Measurements from ENCODE around the gene KIF1A.

The KIF1A gene

DNA sequence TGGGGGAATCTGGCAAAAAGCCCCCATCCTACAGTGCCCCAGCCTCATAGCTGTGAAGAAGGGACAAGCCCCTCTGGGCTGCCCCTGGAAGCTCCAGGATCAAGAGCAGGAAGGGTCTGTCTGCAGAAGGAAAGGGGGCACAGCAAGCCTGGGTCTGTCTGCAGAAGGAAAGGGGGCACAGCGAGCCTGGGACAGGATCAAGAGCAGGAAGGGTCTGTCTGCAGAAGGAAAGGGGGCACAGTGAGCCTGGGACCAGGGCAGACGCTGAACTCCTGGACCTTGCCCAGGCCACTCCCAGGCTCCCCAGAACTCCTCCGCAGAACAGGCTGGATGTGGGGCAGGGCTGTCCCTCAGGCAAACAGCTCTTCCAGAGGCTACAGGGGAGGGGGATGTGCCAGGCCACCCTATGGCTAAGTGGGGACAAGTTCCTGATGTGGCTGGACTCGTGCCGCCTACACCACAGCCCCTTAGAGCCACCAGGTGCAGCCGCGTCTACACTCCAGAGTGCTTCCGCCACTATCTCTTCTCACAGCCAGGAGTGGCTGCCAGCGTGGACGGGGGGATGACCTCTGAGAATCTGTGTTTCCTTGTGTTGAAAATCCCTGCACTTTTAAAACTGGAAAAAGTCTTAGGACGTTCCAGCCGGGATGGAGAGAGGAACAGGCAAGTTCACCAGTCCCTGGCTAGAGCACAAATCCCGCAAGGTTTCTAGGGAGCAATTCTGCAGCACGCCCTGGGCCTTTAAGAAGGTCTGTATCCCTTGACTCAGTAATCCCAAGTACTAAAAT is 20.8 kb downstream of the KIF1A start:
- DNase-seq (ENCODE audit: low read depth in 2 of 2) = no peak

DNA sequence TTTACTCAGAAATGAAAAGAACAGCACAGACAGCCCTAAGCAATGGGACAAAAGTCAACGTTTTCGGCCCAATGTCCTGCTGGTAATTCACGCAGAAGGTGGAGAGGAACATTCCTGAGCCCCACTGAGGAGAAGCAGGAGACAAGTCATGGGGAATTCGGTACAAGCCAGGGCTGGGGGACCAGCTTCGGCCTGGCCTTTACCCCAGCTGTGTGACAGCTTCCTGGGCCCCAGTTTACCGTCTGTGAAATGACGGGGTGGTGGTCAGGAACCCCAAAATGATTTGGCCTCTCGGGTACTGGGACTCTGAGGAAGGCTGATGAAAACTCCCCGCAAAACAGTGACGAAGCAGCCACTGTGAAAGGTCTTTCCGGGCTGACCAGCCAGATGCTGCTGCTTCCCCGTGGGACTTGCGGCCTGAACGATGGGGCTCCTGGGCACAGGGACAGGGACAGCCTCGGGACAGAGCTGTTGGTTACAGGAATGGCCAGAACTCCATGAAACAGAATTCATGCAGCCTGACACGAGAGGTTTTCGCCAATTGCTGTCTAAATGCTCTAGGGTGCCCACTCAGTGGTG is 21.6 kb downstream of the KIF1A start:
- no peak for DNase-seq (ENCODE audit: low read depth in 2 of 2)

DNA sequence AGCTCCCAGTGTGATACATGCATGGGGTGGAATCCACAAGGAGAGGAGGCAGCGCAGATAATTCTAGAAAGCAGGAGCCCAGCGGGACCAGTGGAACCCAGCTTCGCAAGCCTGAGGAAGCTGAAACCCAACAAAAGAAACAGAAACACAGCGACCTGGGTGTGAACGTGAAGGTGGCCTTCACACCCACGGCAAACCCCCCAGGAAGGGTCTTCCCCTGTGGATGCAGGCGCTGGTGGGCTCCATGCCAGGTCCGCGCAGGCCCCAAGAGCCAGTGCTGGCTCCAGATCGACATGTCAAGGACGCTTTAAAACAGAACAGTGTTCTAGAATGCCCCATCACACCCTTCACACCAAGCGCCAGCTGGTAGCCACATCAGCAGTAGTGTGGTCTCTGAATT is 22.1 kb downstream of the KIF1A start:
- no peak for DNase-seq (ENCODE audit: low read depth in 2 of 2)

DNA sequence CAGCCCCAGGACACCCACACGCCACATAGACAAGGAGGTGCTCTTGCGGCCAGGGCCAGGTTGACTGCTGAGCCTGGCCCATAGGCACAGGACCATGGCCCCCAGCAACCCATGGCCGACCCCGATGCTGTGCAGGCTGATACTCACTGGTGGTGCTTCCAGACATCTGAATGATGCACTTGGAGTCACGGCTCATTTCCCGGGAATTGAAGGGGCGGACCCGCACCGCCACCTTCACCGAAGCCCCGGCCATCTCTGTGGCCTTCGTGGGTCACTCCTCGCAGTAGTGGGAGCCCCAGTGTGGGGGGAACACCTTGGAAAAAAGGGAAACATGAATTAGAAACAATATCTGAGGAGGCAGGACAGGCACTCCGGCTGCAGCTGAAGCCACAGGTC is 22.5 kb downstream of the KIF1A start:
- no peak for DNase-seq (ENCODE audit: low read depth in 2 of 2)

DNA sequence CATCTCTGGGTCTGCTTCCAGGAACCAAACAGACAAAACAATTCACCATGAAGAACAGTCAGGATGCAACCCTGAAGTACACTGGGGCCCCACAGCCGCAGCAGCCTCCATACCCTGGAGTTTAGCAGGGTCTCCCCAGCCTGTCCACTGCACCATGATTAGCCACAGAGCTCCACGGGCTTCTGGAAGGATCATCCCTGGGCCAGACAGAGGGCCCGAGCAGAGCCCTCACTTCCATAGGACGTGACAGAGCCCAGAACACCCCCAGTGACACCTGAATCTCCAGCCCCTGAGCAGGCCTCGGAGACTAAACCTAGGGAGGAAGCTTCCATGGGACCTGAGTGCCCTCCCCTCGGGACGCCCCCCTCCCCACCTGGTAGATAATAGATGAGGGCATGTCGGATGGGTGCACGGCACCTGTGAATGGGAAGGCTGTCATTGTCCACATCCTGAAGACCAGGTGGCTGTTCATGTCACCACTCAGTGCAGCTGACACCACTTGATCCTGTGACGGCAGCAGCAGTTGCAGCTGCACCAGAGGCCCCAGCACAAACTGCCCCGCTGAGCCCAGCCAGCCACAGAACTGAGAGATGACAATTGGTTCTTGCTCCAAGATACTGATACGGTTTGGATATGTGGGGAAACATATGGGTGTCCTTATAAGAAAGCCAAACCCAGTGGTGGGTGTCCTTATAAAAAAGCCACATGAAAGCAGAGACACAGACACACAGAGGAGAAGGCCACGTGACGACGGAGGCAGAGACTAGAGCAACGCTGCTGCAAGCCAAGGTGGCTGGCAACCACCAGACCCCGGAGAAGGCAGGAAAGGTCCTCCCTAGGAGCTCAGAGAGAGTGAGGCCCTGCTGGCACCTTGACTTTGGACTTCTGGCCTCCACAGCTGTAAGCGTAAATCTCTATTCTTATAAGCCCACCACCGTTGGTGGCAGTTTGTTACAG is 23.2 kb downstream of the KIF1A start:
- DNase-seq (ENCODE audit: low read depth in 2 of 2) = no peak

DNA sequence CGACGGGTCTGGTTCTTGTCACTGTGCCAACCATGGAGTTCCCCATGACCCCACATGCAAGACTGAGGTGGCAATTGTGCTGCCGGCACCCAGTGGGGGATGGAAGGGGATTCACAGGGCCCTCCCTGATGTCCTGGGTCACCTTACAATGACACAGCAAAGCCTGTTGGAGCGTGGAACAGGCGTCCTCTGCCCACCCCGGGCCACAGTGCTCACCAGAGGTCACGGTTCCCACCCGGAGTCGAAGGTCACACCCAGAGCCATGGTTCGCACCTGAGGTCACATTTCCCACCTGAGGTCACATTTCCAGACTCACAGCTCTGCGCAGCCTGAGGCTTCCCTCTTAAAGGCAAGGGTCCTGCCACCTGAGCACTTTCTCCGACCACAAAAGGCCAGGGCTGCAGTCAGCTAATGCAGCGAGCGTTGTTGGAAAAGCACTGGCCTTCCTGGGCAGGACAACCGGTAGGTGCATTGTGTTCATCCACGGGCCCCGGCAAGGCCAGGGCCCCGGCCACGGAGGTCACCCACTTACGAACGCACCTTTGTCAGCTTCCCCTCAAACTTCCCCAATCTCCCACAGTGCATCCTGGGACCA is 24.0 kb downstream of the KIF1A start:
- no peak for DNase-seq (ENCODE audit: low read depth in 2 of 2)

DNA sequence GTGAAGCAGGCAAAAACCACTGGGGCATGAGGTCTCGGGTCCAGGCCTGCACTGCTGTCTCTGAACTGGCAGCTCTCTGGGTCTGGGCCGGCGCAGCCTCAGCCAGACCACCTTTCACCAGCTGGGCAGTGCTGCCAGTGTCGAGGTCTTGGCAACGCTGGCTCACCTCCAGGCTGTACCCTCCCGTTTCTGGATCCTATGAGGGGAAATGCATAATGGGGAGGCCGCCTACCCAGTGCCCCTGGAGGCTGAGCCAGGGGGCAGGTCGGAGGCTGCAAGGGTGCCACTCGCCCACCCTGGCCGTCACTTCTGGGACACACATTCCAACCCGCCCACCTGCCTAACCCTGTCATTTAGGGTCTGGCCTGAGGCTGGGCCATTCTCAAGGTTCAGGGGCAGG is 24.6 kb downstream of the KIF1A start:
- no peak for DNase-seq (ENCODE audit: low read depth in 2 of 2)

DNA sequence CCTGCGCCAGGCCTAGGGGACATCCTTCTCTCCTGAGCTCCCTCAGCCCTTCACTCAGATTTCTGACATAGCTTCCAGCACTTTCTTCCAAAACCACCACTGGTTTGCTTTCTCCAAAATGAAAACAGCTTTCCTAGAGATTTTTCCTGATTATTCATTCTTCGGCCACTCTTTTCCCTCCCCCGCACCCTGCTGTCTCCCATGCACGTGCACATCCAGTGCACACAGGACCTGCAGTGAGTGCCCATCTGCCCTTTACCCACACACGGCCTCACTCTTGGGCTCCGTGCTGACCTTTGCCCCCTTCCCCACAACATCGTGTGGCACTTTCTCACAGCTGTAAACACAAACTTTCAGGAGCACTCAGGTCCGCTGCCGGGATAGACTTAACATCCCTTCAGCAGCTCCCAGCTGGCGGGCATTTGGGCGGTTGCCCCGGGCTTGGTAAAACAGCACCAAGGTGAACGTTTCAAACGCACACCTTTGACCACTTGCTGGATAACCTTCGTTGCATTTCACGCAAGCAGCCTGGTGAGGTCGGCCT is 25.8 kb downstream of the KIF1A start:
- DNase-seq (ENCODE audit: low read depth in 2 of 2) = no peak

DNA sequence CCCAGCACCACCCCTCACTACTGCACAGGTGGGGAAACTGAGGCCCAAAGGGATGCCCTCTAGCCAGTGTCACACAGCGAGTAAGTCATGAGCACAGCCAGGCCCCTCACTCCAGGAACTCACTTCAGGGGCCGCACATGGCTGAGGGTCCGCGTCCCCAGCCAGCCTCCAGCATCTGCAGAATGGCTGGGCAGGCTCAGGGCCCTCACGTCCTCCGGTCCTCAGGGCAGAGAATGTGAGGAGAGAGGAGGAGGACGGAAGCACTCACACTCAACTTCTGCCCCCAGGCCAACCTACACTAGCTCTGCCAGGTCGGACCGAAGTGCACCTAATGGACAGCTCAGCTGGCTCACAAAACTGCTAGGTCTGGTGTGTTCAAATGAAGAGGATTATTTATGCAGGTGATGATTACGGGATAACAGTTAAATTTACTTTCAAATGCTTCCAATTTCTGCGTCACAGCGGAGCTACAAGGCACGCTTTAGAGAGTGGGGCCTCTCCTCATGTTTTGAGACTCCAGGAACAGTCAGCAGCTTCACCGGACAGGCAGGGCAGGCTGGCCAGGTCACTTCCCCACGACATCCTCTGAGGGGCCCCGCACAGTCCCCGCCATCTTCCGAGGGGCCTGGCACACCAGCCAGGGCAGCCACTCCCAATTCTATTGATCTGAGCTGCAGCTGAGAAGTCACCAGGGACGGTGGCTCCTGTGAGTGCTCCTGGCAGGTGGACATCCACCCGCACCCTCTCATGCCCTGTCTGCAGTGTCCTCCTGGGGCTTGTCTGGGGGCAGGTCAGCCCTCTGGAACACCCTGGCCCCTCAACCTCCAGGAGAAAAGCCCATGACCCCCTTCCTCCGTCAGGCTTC is 26.5 kb downstream of the KIF1A start:
- no peak for DNase-seq (ENCODE audit: low read depth in 2 of 2)

DNA sequence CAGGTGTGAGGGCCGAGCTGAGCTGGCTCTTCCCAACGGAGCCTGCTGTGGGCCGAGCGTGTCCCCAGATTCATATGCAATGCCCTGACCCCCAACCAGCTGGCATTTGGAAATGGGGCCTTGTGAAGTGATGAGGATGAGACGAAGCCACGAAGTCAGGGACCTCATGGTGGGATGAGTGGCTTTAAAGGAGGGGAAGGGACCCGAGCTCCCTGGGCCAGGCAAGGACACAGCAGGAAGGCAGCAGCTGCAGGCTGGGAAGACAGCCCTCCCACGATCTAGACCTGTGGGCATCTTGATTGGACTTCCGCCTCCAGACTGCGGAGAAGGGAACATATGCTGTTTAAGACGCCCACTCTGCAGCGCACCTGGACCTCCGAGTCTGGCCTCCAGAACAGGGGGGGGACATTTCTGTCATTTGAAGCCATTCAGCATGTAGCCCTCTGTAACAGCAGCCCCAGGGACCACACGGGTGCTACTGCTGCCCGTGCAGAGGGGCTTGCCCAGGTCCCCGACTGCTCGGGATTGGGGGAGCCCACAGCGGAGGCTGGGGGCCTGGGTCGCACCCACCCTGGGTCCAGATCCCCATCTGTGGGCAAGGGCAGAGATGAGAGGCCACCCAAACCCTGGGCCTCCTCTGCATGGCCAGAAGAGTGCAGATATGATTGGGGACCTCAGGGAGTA is 27.2 kb downstream of the KIF1A start:
- DNase-seq (ENCODE audit: low read depth in 2 of 2) = no peak

DNA sequence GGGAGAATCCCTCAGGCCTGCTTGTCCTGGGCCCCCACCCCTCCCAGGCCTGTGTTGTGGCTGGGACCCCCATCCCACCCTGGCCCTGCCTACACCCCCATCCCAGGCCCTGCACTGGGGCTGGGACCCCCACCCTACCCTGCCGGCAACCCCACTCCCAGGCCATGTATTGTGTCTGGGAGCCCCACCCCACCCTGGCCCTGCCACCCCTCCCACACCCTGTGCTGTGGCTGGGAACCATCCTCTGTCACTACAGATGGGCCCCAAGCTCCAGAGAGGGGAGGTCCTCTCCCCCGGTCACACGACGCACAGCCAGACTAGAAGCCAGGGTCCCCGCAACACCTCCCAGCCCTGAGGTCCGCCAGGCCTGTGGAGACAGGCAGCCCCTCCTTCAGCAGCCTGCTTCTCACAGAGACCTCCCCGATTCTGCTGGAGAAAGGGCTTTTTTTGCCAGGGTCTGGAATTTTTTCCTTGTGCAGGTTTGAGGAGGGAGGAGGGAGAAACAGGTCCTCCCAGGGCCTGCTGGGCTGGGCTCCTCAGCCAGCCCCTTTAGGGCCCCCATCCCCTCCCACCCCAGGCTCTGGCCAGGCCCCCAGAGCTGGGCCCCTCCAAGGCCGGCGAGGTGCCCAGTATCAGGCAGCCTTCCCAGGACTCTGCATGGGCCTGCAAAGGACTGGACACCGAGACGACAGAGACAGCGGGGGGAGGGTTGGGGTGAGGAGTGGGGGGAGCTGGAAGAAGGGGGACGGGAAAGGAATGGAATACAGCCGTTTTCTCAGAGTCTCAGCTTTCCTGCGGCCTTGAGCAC is 28.0 kb downstream of the KIF1A start:
- no peak for DNase-seq (ENCODE audit: low read depth in 2 of 2)

DNA sequence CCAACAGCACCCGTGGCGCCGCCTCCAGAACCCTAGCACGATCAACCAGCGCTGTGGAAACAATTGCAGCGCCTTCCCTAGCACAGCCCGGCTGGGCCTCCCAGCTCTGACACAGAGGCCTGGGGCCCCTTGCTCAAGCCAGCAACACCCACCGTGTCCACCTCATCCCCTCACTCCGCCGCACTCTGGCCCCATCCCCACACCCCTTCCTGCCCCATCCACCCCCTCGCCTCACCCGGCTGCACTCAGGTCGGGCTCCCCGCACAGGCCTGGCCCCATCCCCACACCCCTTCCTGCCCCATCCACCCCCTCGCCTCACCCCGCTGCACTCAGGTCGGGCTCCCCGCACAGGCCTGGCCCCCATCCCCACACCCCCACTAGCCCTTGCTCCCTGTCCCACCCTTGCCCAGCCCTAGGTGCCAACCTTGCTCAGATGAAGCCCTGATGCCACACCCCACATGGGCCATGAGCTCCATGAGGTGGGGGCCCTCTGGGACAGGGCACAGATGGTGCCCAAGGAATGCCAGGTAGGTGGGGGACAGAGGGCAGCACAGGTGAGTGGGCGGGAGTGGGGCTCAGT is 28.7 kb downstream of the KIF1A start:
- DNase-seq (ENCODE audit: low read depth in 2 of 2) = no peak

DNA sequence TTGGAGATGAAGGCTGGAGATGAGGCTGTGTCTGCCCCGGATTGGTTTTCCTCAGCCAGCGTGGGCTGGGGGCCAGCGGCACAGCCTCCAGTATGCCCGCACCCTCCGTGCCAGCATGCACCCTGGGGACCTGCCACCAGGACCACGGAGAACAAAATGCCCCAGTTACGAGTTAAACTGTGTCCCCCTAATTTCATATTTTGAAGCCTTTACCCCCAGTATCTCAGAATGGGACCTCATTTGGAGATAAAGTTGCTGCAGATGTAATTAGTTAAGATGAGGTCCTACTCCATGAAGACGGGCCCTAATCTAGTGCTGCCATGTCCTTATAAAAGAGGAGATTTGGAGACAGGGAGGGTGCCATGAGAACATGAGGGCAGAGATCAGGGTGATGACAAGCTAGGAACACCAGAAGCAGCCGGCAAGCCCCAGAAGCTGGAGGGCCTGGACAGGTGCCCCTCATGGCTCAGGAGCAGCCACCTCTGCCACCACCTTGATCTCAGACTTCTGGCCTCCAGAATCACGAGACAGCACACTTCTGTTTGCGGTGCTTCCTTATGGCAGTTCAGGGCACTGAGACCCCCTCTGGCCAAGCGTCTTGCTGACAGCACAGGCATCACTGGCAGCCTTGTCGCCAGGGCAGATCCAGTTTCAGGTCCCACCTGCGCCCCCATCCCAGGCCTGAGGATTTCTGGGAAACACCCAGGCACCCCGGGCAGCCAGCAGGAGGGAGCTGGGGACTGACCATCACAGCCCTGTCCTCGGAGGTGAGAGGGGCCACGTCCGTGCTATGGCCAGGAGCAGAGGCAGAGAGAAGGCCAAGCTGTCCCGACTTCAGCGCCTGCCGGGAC is 29.4 kb downstream of the KIF1A start:
- DNase-seq (ENCODE audit: low read depth in 2 of 2) = no peak

DNA sequence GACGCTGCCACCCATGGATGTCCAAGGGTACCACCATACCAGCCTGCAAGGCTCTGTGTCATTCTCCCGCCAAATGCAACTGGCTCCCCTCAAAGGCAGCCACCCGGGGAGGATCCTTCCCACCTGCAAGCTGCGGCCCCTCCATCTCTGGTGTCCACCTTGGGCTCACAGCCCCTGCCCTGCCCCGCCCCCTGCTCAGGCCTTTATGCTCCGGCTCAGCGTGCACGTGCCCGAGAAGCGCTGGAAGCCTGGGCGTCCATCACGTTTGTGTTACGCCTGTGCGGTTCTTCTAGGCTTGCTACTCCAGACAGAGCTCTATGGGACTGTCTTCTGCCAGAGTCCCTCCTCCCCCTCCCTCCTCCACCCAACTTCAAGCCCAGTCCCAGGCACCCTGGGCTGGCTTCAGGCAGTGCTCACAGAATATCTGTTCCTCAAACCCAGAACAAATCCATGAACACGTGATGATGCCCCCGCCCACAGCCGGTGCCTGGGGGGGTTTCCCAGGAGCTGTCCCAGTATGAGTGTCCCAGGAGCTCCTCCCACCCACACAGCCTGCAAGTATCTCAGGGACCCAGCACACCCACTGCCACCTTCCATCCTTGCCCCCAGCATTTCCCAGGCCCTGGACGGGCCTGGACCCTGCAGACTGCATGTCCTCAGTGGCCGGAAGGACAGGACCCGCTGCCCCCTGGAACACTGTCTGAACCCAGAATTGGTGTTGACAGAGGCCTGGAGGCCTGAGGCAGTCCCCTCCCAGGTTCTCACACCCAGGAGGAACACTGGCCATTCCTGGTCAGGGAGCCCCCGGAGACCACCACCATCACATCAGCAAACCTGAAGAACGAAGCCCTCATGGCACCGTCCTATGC is 30.3 kb downstream of the KIF1A start:
- DNase-seq (ENCODE audit: low read depth in 2 of 2) = no peak

DNA sequence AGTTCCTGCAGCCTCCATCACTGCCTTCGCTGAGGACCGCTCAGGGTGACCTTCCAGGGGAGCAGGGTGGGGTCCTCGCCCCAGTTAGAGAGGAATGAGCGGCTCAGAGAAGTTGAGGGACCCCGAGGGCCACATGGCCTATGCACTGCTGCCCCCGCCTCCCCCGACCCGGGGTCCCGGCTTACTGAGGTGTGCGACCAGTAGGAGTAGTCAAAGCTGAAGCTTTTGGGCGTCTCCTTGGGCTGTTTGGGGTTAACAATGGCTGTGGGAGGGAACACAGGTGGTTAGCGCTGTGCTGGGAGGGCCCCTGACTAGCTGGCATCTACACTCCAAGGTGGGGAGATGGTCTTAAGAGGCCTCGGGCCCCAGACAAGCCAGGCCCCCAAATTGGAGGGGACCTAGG is 31.0 kb downstream of the KIF1A start:
- DNase-seq (ENCODE audit: low read depth in 2 of 2) = no peak

DNA sequence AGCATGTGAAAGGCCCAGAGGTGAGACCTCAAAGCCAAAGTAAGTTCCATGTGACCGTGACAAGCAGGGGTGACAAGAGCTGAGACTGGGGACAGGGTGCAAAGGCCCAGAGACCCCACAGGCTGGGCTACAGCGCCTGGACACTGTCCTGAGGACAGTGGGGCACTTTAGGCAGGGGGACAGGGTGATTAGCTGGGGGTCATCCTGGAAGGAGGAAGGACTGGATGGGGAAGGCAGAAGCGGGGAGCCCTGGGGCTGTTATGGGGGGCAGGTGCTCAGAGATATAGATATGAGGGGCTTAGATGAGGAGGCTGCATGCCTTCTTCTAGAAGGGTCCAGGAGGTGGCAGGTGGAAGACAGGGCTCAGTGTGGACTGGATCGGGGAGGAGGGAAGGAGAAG is 31.5 kb downstream of the KIF1A start:
- DNase-seq (ENCODE audit: low read depth in 2 of 2) = no peak
